Activated CD4-positive, alpha-beta T cell treated with anti-CD3 and anti-CD28 coated beads, Interleukin-2, amount 50 U/mL, for 1 hour (primary cell): Measurements from ENCODE around the gene NINL.
"Not testable (repeated sequence)": the region's sequence is repeated elsewhere in the genome, so short reads cannot be mapped to it uniquely, and the experiment has no call there.

Experiments
- DNase-seq: peaks from one replicate; pipeline ENCODE4 v3.0.0-alpha.2; 2020

Gene NINL

GRCh38 chr20:25550645-25551337 is 34.5 kb downstream of the NINL start:
- not testable (repeated sequence) for DNase-seq

GRCh38 chr20:25549843-25550477 is 35.4 kb downstream of the NINL start:
- no peak for DNase-seq

- no peak for DNase-seq
These were observed 36.1 kb downstream of the NINL start for GRCh38 chr20:25549172-25549773.

- DNase-seq, result no peak
These were observed 36.7 kb downstream of the NINL start for GRCh38 chr20:25548613-25549086.

GRCh38 chr20:25547999-25548398 is 37.3 kb downstream of the NINL start:
- no peak for DNase-seq

- DNase-seq, result no peak
These were observed 38.3 kb downstream of the NINL start for GRCh38 chr20:25547063-25547462.

- DNase-seq, result no peak
These were observed 39.3 kb downstream of the NINL start for GRCh38 chr20:25546048-25546447.

GRCh38 chr20:25545171-25545570 is 40.2 kb downstream of the NINL start:
- no peak for DNase-seq

- no peak for DNase-seq
These were observed 40.6 kb downstream of the NINL start for GRCh38 chr20:25544734-25545133.

GRCh38 chr20:25544311-25544710 is 41.0 kb downstream of the NINL start:
- DNase-seq, result no peak

GRCh38 chr20:25543068-25543467 is 42.3 kb downstream of the NINL start:
- no peak for DNase-seq

- no peak for DNase-seq
These were observed 43.7 kb downstream of the NINL start for GRCh38 chr20:25541676-25542075.

- DNase-seq, result no peak
These were observed 45.3 kb downstream of the NINL start for GRCh38 chr20:25539742-25540672.

GRCh38 chr20:25538838-25539665 is 46.3 kb downstream of the NINL start:
- no peak for DNase-seq

- DNase-seq, result no peak
These were observed 47.4 kb downstream of the NINL start for GRCh38 chr20:25537890-25538289.

- no peak for DNase-seq
These were observed 49.6 kb downstream of the NINL start for GRCh38 chr20:25535762-25536161.

- DNase-seq, result no peak
These were observed 50.5 kb downstream of the NINL start for GRCh38 chr20:25534845-25535244.

GRCh38 chr20:25533920-25534700 is 51.2 kb downstream of the NINL start:
- DNase-seq, result no peak

- DNase-seq, result no peak
These were observed 52.4 kb downstream of the NINL start for GRCh38 chr20:25532971-25533391.

- no peak for DNase-seq
These were observed 53.1 kb downstream of the NINL start for GRCh38 chr20:25532015-25532751.
